LNCaP clone FGC (cell line): ENCODE data around the gene TENM3.

Experiments used
- DNase-seq: peaks from one replicate; pipeline ENCODE4 v3.0.0-alpha.2; 2011; ENCODE audit warnings: low read depth
- H3K4me3 ChIP-seq: 2 replicates; pipeline ENCODE4 v1.5.1; 2011; ENCODE audit warnings: mild to moderate bottlenecking, low read depth, low read length, control low read depth
- CTCF ChIP-seq: IDR thresholded peaks from 2 replicates; pipeline ENCODE4 v1.5.1; 2012; ENCODE audit warnings: mild to moderate bottlenecking; ENCODE audit not compliant: control insufficient read depth, insufficient read depth; ENCODE audit errors: extremely low read depth

Gene TENM3

DNA sequence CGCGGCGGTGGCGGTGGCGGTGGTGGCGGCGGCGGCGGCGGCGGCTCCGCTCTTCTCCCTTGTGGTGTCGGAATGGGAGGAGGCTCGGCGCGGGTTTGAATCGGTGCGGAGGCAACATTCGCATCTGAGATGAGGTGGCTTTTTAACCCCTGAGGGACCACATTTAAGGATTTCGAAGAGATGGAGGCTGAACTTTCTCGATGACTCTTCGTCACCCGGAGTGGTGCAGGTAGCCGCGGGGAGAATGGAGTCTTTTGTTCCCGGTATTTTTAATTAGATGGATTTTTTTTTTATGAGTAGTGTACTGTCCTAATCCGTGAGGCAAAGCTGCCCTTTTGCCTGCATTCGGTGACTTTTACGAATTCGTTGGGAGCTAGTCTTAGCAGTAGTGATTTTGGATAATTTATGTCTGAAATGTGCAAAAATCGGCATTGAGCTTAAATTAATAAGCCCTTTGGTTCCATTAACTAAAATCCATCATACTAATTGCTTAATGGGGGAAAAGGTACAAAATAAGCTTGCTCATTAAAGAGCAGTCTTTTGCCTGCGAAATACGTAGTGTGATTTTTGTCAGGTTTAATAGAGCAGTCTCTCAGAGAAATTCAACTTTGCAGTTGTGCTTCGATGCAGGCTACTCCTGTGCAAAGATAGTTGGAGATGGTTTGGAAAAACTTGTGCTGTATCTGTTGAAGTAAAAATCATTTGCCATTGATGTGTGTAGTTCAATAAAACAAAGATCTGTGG lies 206.2 kb downstream of the TENM3 start:
- peak overlapping the region; percentile 33 for H3K4me3 ChIP-seq

DNA sequence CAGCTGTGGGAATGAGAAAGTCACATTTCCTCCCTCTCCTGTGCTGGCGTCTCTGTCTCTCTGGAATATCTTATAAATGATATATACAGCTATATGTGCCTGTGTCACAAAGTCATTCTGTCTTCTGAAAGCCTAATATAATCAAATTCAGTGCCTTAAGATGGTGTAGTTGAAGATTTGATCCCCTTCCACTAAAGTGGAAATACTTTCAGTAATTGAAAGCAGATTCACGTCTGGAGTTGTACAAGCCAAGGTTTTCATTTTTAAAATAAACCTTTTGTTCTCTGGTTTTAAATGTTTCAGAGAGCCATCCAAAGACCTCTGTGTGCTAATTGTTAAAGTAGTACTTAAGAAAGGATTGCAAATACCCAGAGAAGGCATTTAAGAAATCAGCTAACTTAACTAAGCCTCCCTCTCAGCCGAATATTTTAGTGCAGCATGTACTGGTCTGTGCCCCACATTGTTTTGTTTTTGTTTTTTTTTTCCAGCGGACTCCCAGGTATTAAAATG lies 206.8 kb downstream of the TENM3 start:
- DNase-seq = no peak
- TF ChIP-seq CTCF = no peak
- H3K4me3 ChIP-seq = no peak overlapping the region

More for the DNA sequence above, 206.2 kb downstream of the TENM3 start:
- no peak for DNase-seq
- no peak for TF ChIP-seq CTCF

DNA sequence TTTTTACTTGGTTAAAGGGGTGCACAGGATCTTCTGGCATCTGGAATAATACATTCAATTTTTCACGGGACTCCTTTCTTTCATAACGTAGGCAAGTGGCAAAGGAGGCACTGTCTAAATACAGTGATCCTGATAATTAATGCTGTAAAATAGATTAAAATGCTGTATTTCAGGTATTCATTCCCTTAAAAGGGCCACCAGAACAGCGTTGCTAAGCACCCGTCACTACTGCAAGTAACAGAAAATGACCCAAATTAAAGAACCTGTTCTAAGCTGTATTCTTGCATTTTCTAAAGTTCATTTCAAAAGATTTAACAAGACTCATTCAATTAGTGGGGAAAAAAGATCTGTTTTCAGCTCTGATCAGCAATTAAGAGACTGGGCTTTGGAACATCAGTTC lies 208.2 kb downstream of the TENM3 start:
- DNase-seq = no peak

GRCh38 chr4:182453830-182454229 lies 210.6 kb downstream of the TENM3 start:
- DNase-seq = no peak
- no peak overlapping the region for H3K4me3 ChIP-seq
- no peak for TF ChIP-seq CTCF

More for the DNA sequence above, 208.2 kb downstream of the TENM3 start:
- no peak overlapping the region for H3K4me3 ChIP-seq
- TF ChIP-seq CTCF = no peak

GRCh38 chr4:182454440-182455013 lies 211.3 kb downstream of the TENM3 start:
- no peak overlapping the region for H3K4me3 ChIP-seq
- DNase-seq = no peak
- no peak for TF ChIP-seq CTCF

- no peak for TF ChIP-seq CTCF
These were observed 221.9 kb downstream of the TENM3 start for GRCh38 chr4:182465114-182465513.

More at GRCh38 chr4:182465114-182465513, 221.9 kb downstream of the TENM3 start:
- H3K4me3 ChIP-seq = no peak overlapping the region
- DNase-seq = no peak
